ENCODE results near the gene RECK. TPM values are rescaled to one million over a fixed set of nuclear protein-coding genes. Genes with fewer than 3 reads are reported as not detected.

RECK gene
- total RNA-seq, 1 donor from 2014 or later, result 25.7 TPM

DNA sequence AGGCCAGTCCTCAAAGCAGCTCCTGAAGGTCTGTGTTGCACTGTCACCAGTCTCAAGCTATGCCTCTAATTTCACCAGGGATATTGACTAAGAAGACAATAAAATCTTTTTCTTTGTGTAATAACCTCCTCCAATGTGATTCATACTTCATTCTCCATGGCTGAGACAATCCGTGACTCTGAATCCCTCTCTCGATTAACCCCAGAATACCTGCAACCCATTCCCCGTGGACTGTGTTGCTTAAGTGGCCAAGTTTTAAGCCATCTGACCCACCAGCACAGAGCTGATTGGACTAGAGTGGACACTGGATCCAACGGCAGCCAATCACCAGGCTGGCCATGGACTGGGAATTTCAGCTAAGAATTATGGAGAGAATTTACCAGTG is 127.1 kb downstream of the RECK start:
- H3K27ac Mint-ChIP-seq (ENCODE audit: unreplicated experiment), result peak overlapping the region; percentile 93
- no peak for DNase-seq (ENCODE audit: extremely low spot score, unreplicated experiment)
- no peaks in the 10 kb centered on the region for H3K27me3 Mint-ChIP-seq (ENCODE audit: unreplicated experiment)
- H3K4me3 Mint-ChIP-seq (ENCODE audit: unreplicated experiment), result no peak overlapping the region
- TF ChIP-seq, protein P1, sequence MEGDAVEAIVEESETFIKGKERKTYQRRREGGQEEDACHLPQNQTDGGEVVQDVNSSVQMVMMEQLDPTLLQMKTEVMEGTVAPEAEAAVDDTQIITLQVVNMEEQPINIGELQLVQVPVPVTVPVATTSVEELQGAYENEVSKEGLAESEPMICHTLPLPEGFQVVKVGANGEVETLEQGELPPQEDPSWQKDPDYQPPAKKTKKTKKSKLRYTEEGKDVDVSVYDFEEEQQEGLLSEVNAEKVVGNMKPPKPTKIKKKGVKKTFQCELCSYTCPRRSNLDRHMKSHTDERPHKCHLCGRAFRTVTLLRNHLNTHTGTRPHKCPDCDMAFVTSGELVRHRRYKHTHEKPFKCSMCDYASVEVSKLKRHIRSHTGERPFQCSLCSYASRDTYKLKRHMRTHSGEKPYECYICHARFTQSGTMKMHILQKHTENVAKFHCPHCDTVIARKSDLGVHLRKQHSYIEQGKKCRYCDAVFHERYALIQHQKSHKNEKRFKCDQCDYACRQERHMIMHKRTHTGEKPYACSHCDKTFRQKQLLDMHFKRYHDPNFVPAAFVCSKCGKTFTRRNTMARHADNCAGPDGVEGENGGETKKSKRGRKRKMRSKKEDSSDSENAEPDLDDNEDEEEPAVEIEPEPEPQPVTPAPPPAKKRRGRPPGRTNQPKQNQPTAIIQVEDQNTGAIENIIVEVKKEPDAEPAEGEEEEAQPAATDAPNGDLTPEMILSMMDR (IDR thresholded peaks at IDR 0.05), result no peak
- H3K36me3 Mint-ChIP-seq (ENCODE audit: unreplicated experiment), result no peaks in the 10 kb centered on the region
- H3K9me3 Mint-ChIP-seq (ENCODE audit: unreplicated experiment), result no peaks in the 10 kb centered on the region
- peaks cover 55% of the 10 kb centered on the region for H3K4me1 Mint-ChIP-seq (ENCODE audit: unreplicated experiment)

DNA sequence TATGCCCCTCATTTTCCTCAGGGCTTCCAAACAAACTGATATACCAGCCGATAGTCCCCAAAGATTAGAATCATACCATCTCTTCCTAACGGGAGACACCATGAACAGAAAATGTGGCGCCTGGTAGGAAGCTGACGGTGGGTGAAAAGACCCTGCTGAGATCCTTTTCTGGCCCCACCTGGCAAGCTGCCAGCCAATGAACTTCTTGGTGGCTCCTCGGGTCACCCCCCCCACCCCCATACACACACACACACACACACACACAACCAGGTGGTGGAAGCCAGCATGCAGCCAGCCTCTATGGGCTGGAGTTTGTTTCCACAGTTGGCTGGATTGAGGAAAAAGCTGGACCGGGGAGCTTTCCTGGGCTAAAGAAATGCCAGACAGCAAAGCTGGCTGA is 127.7 kb downstream of the RECK start:
- H3K4me3 Mint-ChIP-seq (ENCODE audit: unreplicated experiment), result no peak overlapping the region
- H3K27me3 Mint-ChIP-seq (ENCODE audit: unreplicated experiment), result no peaks in the 10 kb centered on the region
- peaks cover 55% of the 10 kb centered on the region for H3K4me1 Mint-ChIP-seq (ENCODE audit: unreplicated experiment)
- DNase-seq (ENCODE audit: extremely low spot score, unreplicated experiment), result no peak
- no peak overlapping the region for H3K27ac Mint-ChIP-seq (ENCODE audit: unreplicated experiment)
- H3K36me3 Mint-ChIP-seq (ENCODE audit: unreplicated experiment), result no peaks in the 10 kb centered on the region
- TF ChIP-seq, protein P1 (IDR thresholded peaks at IDR 0.05), result no peak
- no peaks in the 10 kb centered on the region for H3K9me3 Mint-ChIP-seq (ENCODE audit: unreplicated experiment)

DNA sequence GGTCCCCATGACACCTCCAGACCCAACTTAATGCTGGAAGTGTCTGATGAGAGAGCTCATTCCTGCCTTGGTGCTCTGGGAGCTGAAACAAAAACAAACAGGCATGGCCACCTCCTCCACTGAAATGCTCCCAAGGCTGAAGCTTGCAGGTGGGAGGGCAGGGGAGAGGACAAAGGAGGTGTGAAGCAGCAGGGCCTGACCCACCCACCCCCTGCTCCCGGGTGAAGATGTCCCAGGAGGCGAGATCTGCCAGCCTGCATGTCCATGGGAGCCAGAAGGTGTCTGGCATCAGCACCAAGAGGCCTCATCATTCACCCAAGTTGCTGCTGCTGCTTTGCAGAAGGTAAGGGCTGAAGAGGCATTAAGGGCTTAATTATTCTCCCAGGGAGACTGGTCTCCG is 128.3 kb downstream of the RECK start:
- TF ChIP-seq, protein P1 (IDR thresholded peaks at IDR 0.05), result no peak
- DNase-seq (ENCODE audit: extremely low spot score, unreplicated experiment), result no peak
- H3K27me3 Mint-ChIP-seq (ENCODE audit: unreplicated experiment), result no peaks in the 10 kb centered on the region
- peaks cover 55% of the 10 kb centered on the region for H3K4me1 Mint-ChIP-seq (ENCODE audit: unreplicated experiment)
- H3K36me3 Mint-ChIP-seq (ENCODE audit: unreplicated experiment), result no peaks in the 10 kb centered on the region
- H3K27ac Mint-ChIP-seq (ENCODE audit: unreplicated experiment), result no peak overlapping the region
- H3K9me3 Mint-ChIP-seq (ENCODE audit: unreplicated experiment), result no peaks in the 10 kb centered on the region
- H3K4me3 Mint-ChIP-seq (ENCODE audit: unreplicated experiment), result peak overlapping the region; percentile 5

DNA sequence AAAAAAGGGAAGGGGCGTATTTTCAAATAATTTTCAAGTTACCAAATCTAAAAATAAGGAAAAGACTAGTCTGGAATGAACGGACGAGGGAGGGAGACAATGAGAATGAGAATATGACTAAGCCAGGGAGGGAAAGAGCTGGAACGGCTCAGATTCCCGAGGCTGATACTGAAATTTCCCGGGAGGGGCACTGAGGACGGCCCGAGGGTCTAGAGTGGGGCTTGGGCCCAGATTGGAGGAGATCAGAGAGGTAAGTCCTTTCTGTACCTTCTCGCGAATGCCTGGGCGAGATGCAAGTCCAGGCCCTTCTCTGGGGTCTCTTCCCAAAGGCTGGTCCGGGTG is 129.1 kb downstream of the RECK start:
- no peak for DNase-seq (ENCODE audit: extremely low spot score, unreplicated experiment)
- Mint-ChIP-seq H3K36me3 (ENCODE audit: unreplicated experiment) (no peaks in the 10 kb centered on the region), H3K4me3 (ENCODE audit: unreplicated experiment) (no peak overlapping the region), H3K27me3 (ENCODE audit: unreplicated experiment) (no peaks in the 10 kb centered on the region), H3K9me3 (ENCODE audit: unreplicated experiment) (no peaks in the 10 kb centered on the region), H3K4me1 (ENCODE audit: unreplicated experiment) (peaks cover 50% of the 10 kb centered on the region), H3K27ac (ENCODE audit: unreplicated experiment) (no peak overlapping the region)
- TF ChIP-seq, protein P1 (IDR thresholded peaks at IDR 0.05), result no peak

DNA sequence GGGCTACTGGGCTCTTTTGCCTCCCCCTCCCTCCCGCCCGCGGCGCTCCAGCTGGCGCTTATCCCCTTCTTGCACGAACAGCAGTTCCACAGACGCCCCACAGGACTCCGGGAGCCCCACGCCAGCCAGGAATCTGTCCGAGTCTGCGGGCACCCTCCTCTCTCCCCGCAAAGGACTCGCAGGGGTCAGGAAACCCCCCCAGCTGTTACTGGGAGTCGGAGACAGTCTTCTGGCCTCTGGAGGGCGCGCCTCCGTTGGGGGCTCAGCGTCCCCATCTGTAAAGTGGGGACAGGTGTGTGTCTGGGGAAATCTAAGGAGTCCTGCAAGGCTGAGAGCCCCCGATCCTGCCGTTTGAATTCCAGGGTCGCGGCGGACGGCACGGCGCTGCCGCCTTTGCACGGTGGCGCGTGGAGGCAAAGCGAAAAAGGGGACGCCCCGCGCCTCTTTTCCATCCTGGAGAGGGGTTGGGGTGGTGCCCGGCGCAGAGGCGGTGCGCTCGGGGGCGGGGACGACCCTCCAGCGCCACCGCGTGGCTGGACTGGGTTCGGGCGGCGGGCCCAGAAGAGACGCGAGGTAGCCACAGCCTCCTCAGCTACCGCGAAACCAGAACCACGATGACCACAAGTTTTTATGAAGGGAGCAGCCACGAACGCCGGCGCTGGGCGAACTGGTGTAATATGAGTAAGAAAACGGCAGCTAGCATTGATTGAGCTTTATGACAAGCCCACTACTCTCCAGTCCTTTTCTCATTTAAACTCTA is 129.6 kb downstream of the RECK start:
- Mint-ChIP-seq H3K4me3 (ENCODE audit: unreplicated experiment) (peak overlapping the region; percentile 67), H3K27ac (ENCODE audit: unreplicated experiment) (no peak overlapping the region), H3K27me3 (ENCODE audit: unreplicated experiment) (no peaks in the 10 kb centered on the region), H3K4me1 (ENCODE audit: unreplicated experiment) (peaks cover 45% of the 10 kb centered on the region), H3K9me3 (ENCODE audit: unreplicated experiment) (no peaks in the 10 kb centered on the region), H3K36me3 (ENCODE audit: unreplicated experiment) (no peaks in the 10 kb centered on the region)
- DNase-seq (ENCODE audit: extremely low spot score, unreplicated experiment), result peak; percentile 94
- TF ChIP-seq, protein P1 (IDR thresholded peaks at IDR 0.05), result peak; percentile 98

Measured in osteocyte (in vitro differentiated cells).